B cell (primary cell): ENCODE data around the gene PABPC5. TPM values are rescaled to one million over a fixed set of nuclear protein-coding genes. Genes with fewer than 3 reads are reported as not detected.

Experiments used
- ATAC-seq: fragments of 200-7000 bp; cut with Tn5 transposase; one replicate; pipeline ENCODE4 v1.10.0; 2021; ENCODE audit warnings: low read depth, mild to moderate bottlenecking, moderate number of reproducible peaks, moderate library complexity
- CTCF ChIA-PET: fragments of 350-600 bp; sonication (Branson Sonifier 250); formaldehyde crosslinking; loops from one replicate; lab custom pipeline; 2021; ENCODE audit warnings: antibody characterized with exemption, inconsistent platforms; lab: Charles Lee
- POLR2A ChIA-PET: fragments of 350-600 bp; sonication (Branson Sonifier 250); formaldehyde crosslinking; loops from one replicate; lab custom pipeline; 2021; ENCODE audit warnings: antibody characterized with exemption; lab: Charles Lee
- DNase-seq: peaks from one replicate; pipeline ENCODE4 v3.0.0; 2013
- H2AFZ ChIP-seq: 2 replicates; pipeline ENCODE4 v1.6.1; 2012; ENCODE audit warnings: mild to moderate bottlenecking, low read depth, low read length; ENCODE audit not compliant: insufficient read depth, poor library complexity, severe bottlenecking
- H3K27ac ChIP-seq, 2 donors: 1 replicate in 1 of 2; 2 replicates in 1 of 2; pipeline ENCODE4 v1.5.1; 2012 to 2013; ENCODE audit warnings: low read length in 2 of 2, mild to moderate bottlenecking in 2 of 2, moderate library complexity in 1 of 2
- H3K27me3 ChIP-seq, 4 experiments: fragments of 200-600 bp in 1 of 4; sonication (generic) in 1 of 4; replicated peaks in 1 of 4; 1 replicate in 2 of 4; 2 replicates in 2 of 4; pipeline versions ENCODE4 v1.6.1 to v1.7.0; 2013 to 2016; ENCODE audit warnings: low read length in 3 of 4, mild to moderate bottlenecking in 2 of 4, mixed read lengths in 1 of 4, moderate library complexity in 1 of 4; ENCODE audit not compliant: insufficient read depth in 4 of 4, control insufficient read depth in 3 of 4; ENCODE audit errors: control extremely low read depth in 1 of 4
- H3K36me3 ChIP-seq, 2 experiments: replicated peaks in 1 of 2; 1 replicate in 1 of 2; 2 replicates in 1 of 2; pipeline versions ENCODE4 v1.6.1 to v1.7.1; 2013; ENCODE audit warnings: low read length in 1 of 2; ENCODE audit not compliant: insufficient read depth in 2 of 2, control insufficient read depth in 1 of 2; ENCODE audit errors: control extremely low read depth in 1 of 2, extremely low read depth in 1 of 2
- H3K4me1 ChIP-seq, 2 donors: fragments of 200-600 bp in 1 of 2; sonication (generic) in 1 of 2; 1 replicate in 1 of 2; 2 replicates in 1 of 2; pipeline versions ENCODE4 v1.5.1 to v1.6.1; 2013 to 2017; ENCODE audit warnings: low read length in 2 of 2; ENCODE audit not compliant: control insufficient read depth in 2 of 2, insufficient read depth in 2 of 2
- H3K4me2 ChIP-seq: replicated peaks from 2 replicates; pipeline ENCODE3; 2012; ENCODE audit warnings: mild to moderate bottlenecking, low read depth, low read length; ENCODE audit not compliant: poor library complexity, severe bottlenecking
- H3K4me3 ChIP-seq, 5 experiments: fragments of 200-600 bp in 1 of 5; sonication (generic) in 1 of 5; 1 replicate in 3 of 5; 2 replicates in 2 of 5; pipeline versions ENCODE4 v1.5.1 to v1.7.0; 2011 to 2016; ENCODE audit warnings: low read length in 4 of 5, mild to moderate bottlenecking in 4 of 5, low read depth in 2 of 5, control low read depth in 1 of 5, moderate library complexity in 1 of 5; ENCODE audit not compliant: insufficient read depth in 1 of 5; ENCODE audit errors: control extremely low read depth in 1 of 5, extremely low read depth in 1 of 5
- H3K79me2 ChIP-seq: fragments of 200-600 bp; sonication (generic); one replicate; pipeline ENCODE4 v1.6.0; 2016; ENCODE audit warnings: low read length; ENCODE audit not compliant: control insufficient read depth, insufficient read depth
- H3K9ac ChIP-seq: fragments of 200-600 bp; sonication (generic); 2 replicates; pipeline ENCODE4 v1.6.1; 2017; ENCODE audit warnings: mild to moderate bottlenecking, low read length, moderate library complexity
- H3K9me3 ChIP-seq, 3 donors: one replicate each; pipeline versions ENCODE4 v1.6.1 to v1.7.1; 2013; ENCODE audit warnings: low read length in 2 of 3; ENCODE audit not compliant: control insufficient read depth in 2 of 3, insufficient read depth in 1 of 3; ENCODE audit errors: control extremely low read depth in 1 of 3
- H4K20me1 ChIP-seq: 2 replicates; pipeline ENCODE4 v1.6.0; 2012; ENCODE audit warnings: mild to moderate bottlenecking, low read length; ENCODE audit not compliant: insufficient read depth, control insufficient read depth, poor library complexity, severe bottlenecking
- H3K27ac Mint-ChIP-seq: one replicate; pipeline ENCODE4 v1.8.0; 2021; ENCODE audit warnings: mixed read lengths
- H3K27me3 Mint-ChIP-seq: one replicate; pipeline ENCODE4 v1.8.0; 2021; ENCODE audit warnings: mixed read lengths
- H3K4me1 Mint-ChIP-seq: one replicate; pipeline ENCODE4 v1.8.0; 2021; ENCODE audit warnings: mixed read lengths
- H3K4me3 Mint-ChIP-seq: one replicate; pipeline ENCODE4 v1.8.0; 2021; ENCODE audit warnings: mixed read lengths
- H3K9me3 Mint-ChIP-seq: one replicate; pipeline ENCODE4 v1.8.0; 2022; ENCODE audit warnings: mixed read lengths; ENCODE audit not compliant: insufficient read depth
- EZH2 ChIP-seq: IDR thresholded peaks from 2 replicates; pipeline ENCODE4 v1.6.1; 2012; ENCODE audit warnings: borderline replicate concordance, low read depth, mild to moderate bottlenecking, moderate library complexity, low read length; ENCODE audit not compliant: insufficient read depth, poor library complexity, severe bottlenecking
- WGBS: methylation state at CpG from one replicate; pipeline ENCODE4 v1.1.5; 2013; ENCODE audit warnings: missing lambda C conversion rate; ENCODE audit not compliant: insufficient coverage; 5-methylcytosine and 5-hydroxymethylcytosine counted together
- intact Hi-C: fragments of 100-400 bp; cut with micrococcal nuclease; formaldehyde crosslinking; loops from one replicate; pipeline ENCODE4 v1.10.0; 2022
- polyA minus RNA-seq: library from RNA; depleted of rRNA, polyadenylated mRNA; stranded (reverse); fragments of >200 nt; gene quantifications from 2 replicates; pipeline ENCODE4 v1.2.3, GENCODE V29; 2012
- polyA plus RNA-seq: library from polyadenylated mRNA; depleted of rRNA; stranded (reverse); fragments of >200 nt; gene quantifications from 2 replicates; pipeline ENCODE4 v1.2.3, GENCODE V29; 2012
- total RNA-seq, 2 donors: library from RNA; stranded (reverse); fragments of 120-200 nt in 1 of 2; gene quantifications; 1 replicate in 1 of 2; 2 replicates in 1 of 2; pipeline versions ENCODE4 v1.2.3 to v1.2.4, GENCODE V29; 2013 to 2022
- TF ChIP-seq, protein P1 (sequence below): fragments of 200-600 bp; IDR thresholded peaks from one replicate; pipeline ENCODE4 v1.8.0; 2022; ENCODE audit warnings: antibody characterized with exemption, mild to moderate bottlenecking

PABPC5 gene
- total RNA-seq (not detected in 2 replicates), polyA plus RNA-seq (not detected in 2 replicates), polyA minus RNA-seq (not detected in 2 replicates)
- 0.07 TPM for total RNA-seq (2013)

DNA sequence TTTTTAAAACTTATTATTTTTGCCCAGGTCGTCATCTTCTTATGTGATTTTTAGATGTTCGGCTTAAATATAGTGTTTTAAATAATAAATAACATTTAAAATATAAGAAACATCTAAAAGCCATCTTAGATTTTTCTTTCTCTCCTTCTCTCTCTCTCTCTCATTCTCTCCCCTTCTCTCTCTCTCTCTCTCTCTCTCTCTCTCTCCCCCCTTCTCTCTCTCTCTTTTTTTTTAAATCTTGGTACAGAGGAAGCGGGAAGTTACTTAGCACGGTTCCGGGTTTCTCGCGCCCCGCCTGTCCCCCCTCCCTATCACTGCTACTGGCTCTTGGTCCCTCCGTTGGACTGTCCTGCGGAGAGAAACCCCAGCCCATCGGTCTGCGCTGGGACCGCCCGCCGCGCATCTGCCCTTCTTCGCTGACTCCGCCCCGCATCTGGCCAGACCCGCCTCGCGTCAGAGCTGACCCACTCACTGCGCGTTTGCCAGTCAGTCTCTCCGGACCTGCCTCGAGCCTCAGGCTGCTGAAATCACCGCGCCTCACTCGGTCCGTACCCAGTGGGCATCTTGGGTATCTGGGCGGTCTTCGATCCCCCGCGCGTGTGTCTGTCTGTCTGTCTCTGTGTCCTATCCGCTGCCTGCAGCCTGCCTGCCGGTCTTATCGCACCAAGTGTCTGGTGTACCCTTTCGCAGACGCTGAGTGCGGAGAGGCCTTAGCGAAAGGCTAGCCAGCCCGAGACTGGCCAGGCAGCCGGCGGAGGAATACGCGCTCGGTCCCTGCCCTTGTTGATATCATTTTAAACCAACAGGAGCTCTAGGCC, at the start of gene PABPC5:
PABPC5 (plus strand) TSS at position 489 of the 818 bp plus-strand sequence. CDS start 739 bp downstream, outside the sequence.
- H3K27ac ChIP-seq: no peak within 1 kb of the TSS
- peak within 1 kb of the TSS; percentile 10 for H2AFZ ChIP-seq
- H3K27me3 ChIP-seq: no peaks in the 10 kb centered on the region
- Mint-ChIP-seq H3K4me1 (no peaks in the 10 kb centered on the region), H3K27me3 (no peaks in the 10 kb centered on the region), H3K9me3 (no peaks in the 10 kb centered on the region), H3K4me3 (no peak within 1 kb of the TSS), H3K27ac (no peak within 1 kb of the TSS)
- H3K4me1 ChIP-seq: no peaks in the 10 kb centered on the region
- H3K4me2 ChIP-seq: no peak within 1 kb of the TSS
- peaks cover 0 to 6% (median 0%) of the 10 kb centered on the region in 3 donors for H3K9me3 ChIP-seq
- intact Hi-C loops: no loop called here
- H3K36me3 ChIP-seq: no peaks in the 10 kb centered on the region
- no peaks in the 10 kb centered on the region for H4K20me1 ChIP-seq
- TF ChIP-seq, protein P1, sequence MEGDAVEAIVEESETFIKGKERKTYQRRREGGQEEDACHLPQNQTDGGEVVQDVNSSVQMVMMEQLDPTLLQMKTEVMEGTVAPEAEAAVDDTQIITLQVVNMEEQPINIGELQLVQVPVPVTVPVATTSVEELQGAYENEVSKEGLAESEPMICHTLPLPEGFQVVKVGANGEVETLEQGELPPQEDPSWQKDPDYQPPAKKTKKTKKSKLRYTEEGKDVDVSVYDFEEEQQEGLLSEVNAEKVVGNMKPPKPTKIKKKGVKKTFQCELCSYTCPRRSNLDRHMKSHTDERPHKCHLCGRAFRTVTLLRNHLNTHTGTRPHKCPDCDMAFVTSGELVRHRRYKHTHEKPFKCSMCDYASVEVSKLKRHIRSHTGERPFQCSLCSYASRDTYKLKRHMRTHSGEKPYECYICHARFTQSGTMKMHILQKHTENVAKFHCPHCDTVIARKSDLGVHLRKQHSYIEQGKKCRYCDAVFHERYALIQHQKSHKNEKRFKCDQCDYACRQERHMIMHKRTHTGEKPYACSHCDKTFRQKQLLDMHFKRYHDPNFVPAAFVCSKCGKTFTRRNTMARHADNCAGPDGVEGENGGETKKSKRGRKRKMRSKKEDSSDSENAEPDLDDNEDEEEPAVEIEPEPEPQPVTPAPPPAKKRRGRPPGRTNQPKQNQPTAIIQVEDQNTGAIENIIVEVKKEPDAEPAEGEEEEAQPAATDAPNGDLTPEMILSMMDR: no peak
- TF ChIP-seq EZH2: no peak
- WGBS: 12% methylated on average over 40 of the region's 48 CpGs
- no peak within 1 kb of the TSS for H3K9ac ChIP-seq
- DNase-seq (no peak), ATAC-seq (no peak)
- POLR2A ChIA-PET: no interaction called here
- CTCF ChIA-PET: no interaction called here
- no peaks in the 10 kb centered on the region for H3K79me2 ChIP-seq
- H3K4me3 ChIP-seq: no peak within 1 kb of the TSS

DNA sequence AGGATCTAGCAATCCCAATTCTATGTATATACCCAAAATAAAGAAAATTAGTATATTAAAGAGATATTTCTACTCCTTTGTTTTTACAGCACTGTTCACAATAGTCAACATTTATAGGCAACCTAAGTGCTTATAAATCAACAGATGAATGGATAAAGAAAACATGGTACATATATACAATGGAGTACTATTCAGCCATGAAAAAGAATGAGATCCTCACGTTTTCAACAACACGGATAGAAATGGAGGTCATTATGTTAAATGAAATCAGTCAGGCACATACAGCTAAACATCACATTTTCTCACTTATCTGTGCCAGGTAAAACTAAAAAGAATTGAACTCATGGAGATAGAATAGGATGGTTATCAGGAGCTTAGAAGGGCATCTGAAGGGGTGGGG, 45.6 kb upstream of the PABPC5 start:
- no peak overlapping the region for H2AFZ ChIP-seq
- no CpG with 5 or more reads among the region's 2 CpGs for WGBS
- no peak overlapping the region for H3K27ac ChIP-seq
- no peak overlapping the region for H3K4me3 ChIP-seq
- H3K4me3 Mint-ChIP-seq: no peak overlapping the region
- no peaks in the 10 kb centered on the region for H3K4me1 ChIP-seq
- intact Hi-C loops: no loop called here
- no peaks in the 10 kb centered on the region for H3K9me3 Mint-ChIP-seq
- ChIA-PET CTCF (no interaction called here), POLR2A (no interaction called here)
- H3K27ac Mint-ChIP-seq: no peak overlapping the region
- TF ChIP-seq, protein P1: no peak
- TF ChIP-seq EZH2: no peak
- H3K9me3 ChIP-seq: no peaks in the 10 kb centered on the region
- no peaks in the 10 kb centered on the region for H3K4me1 Mint-ChIP-seq
- H3K27me3 ChIP-seq: no peaks in the 10 kb centered on the region
- H3K79me2 ChIP-seq: no peaks in the 10 kb centered on the region
- H3K36me3 ChIP-seq: no peaks in the 10 kb centered on the region
- no peak for DNase-seq
- no peak overlapping the region for H3K9ac ChIP-seq
- H4K20me1 ChIP-seq: no peaks in the 10 kb centered on the region
- no peak for ATAC-seq
- no peaks in the 10 kb centered on the region for H3K27me3 Mint-ChIP-seq
- H3K4me2 ChIP-seq: no peak overlapping the region
